H54 (cell line): ENCODE results near the gene INSIG1.

Experiments used
- DNase-seq: peaks from one replicate; pipeline ENCODE4 v3.0.0; 2011; ENCODE audit warnings: low spot score, mixed read lengths; ENCODE audit not compliant: insufficient read length
- FAIRE-seq: peaks from 3 replicates; lab custom pipeline; 2011; peaks lifted over from hg19 to GRCh38; lab: Jason Lieb, UNC
- POLR2A ChIP-seq: IDR thresholded peaks from 2 replicates; pipeline ENCODE4 v1.6.1; 2011; ENCODE audit warnings: low read depth, mild to moderate bottlenecking, low read length

INSIG1 gene

GRCh38 chr7:155259866-155260497 lies 37.7 kb upstream of the INSIG1 start:
- FAIRE-seq (no peak), DNase-seq (no peak)
- TF ChIP-seq POLR2A, result no peak

DNA sequence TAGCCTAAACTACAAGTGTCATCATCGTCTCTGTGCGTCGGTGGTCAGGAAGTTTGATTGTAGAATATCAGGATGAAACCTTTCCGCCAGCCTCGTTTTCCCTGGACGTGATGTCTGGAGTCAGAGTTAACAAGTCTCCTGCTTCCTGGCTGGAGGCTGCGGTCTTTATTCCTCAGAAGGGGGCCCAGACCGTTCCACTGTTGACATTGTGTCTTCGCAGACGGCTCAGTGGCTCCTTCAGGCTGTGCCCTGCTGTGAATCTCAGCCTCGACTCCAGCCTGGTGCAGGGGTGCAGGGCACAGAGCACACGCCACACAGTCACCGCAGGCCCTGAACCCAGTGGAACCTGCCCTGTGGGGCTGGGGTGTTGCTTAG lies 37.2 kb upstream of the INSIG1 start:
- no peak for FAIRE-seq
- no peak for TF ChIP-seq POLR2A
- DNase-seq, result no peak

DNA sequence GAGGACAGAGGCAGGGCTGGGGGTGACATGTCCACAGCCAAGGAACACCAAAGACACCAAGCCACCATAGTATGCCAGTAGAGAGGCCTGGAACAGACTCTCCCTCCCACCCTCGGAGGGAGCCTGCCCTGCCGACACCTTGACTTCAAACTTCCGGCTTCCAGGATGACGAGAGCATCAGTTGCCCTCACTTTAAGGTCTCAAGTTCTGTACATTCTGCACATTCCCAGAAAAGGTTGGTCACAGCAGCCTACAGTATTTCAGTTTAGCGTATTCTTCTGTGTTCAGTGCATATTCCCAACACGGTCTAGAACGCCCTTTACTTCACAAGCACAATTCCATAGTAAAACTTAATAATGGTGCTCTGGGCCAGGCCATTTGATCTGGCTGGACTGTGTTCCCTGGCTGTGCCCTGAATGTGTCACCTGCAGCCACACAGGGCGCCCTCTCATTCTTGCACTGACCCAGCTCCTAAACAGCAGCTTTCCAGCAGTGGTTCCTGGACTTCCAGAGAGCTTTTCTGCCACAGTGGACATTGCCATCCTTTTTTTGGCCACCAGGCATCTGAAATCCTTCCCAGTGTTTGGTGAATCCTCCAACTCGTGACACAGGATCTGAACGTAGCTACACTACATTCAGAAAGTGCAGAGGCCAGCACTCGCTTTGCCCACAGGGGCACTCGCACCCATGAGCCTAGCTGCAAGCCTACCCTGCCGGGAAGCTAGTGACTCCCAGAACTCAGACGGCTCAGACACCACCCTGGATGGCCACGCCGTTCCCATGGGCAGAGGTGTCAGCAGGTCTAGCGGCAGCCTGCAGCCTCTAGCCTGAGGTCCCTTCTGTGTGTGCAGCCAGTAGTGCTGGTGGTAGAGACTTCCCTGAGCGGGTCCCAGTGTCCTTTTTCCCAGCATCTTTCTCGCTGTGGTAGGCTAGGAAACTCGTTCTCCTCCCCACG lies 36.4 kb upstream of the INSIG1 start:
- no peak for TF ChIP-seq POLR2A
- FAIRE-seq (no peak), DNase-seq (no peak)

DNA sequence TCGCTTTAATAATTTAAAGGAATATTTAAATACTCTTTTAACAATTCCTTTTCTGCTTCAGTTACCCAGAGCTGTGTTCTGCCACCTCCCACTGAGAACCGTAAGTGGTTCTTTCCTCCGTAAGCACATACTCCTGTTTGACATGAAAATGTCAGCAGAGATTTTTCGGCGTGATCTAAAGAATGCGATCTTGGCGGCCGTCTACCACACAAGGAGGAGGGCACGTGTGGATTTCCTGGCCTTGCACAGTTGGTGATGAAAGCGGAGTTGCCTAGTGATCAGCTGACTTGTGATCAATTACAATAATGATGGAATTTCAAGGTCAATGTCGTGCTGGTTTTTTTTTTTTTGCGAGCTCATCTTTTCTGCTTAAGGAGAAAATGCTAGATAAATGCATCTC lies 35.6 kb upstream of the INSIG1 start:
- no peak for DNase-seq
- FAIRE-seq, result no peak
- TF ChIP-seq POLR2A, result no peak

- DNase-seq, result no peak
- FAIRE-seq, result no peak
- TF ChIP-seq POLR2A, result no peak
These were observed 34.6 kb upstream of the INSIG1 start for GRCh38 chr7:155263051-155263450.

GRCh38 chr7:155263581-155264143 lies 34.0 kb upstream of the INSIG1 start:
- FAIRE-seq (no peak), DNase-seq (no peak)
- no peak for TF ChIP-seq POLR2A

DNA sequence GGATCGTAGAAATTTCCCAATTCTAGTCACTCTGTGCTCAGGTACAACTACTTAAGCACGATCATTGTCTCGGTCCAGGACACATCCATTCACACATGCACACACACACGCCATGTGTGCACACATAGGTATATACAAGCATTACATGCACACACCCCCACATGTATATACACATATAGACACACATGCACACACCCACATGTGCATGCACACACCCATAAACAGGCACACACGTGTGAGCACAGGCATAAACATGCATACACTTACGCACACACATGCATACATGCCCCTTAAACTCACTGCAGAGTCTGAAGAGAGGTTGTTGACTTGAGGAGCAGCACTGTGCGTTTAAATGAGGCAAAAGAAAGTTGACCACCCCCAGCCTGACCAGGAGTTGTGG lies 32.5 kb upstream of the INSIG1 start:
- FAIRE-seq, result no peak
- no peak for TF ChIP-seq POLR2A
- DNase-seq, result no peak

GRCh38 chr7:155265961-155266360 lies 31.7 kb upstream of the INSIG1 start:
- DNase-seq (no peak), FAIRE-seq (no peak)
- TF ChIP-seq POLR2A, result no peak

GRCh38 chr7:155266440-155266839 lies 31.2 kb upstream of the INSIG1 start:
- DNase-seq, result no peak
- no peak for TF ChIP-seq POLR2A
- FAIRE-seq, result no peak

GRCh38 chr7:155267023-155267422 lies 30.7 kb upstream of the INSIG1 start:
- no peak for FAIRE-seq
- TF ChIP-seq POLR2A, result no peak

DNA sequence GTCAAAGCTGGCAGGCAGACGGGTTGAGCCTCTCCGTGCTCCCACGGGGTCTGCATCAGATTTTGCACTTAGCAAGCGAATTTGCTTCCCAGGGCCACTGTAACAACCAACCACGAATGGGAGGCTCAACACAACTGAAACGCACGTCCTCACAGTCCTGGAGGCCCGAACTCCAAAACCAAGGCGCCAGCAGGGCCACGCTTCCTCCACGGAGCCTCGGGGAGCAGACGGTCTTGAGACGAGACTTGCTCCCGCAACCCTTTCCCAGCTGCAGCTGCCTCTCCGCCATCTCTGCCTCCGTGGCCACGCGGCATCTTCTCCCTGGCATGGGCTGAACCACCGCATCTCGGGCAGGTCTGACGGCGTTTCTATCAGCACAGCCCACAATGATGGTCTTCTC lies 30.2 kb upstream of the INSIG1 start:
- no peak for FAIRE-seq
- TF ChIP-seq POLR2A, result no peak

More at GRCh38 chr7:155267023-155267422, 30.7 kb upstream of the INSIG1 start:
- no peak for DNase-seq

DNA sequence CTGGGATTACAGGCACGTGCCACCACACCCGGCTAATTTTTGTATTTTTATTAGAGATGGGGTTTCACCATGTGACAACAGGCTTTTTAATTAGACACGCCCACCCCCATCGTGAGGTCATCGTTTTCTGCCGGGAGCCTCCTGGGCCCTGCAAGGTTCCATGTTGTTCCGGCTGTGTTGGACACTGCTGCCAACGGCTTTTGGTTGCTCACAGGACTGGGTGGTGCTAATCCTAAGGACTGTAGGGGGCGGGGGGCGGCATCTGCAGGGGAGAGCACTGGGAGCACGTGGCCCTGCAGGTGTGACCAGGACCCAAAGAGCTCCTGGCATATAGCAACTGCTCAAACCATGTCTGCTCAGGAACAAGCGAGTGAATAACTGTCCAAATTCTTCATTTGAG lies 29.5 kb upstream of the INSIG1 start:
- FAIRE-seq, result no peak
- TF ChIP-seq POLR2A, result no peak
- no peak for DNase-seq

More for the DNA sequence above, 30.2 kb upstream of the INSIG1 start:
- no peak for DNase-seq

- TF ChIP-seq POLR2A, result no peak
- no peak for FAIRE-seq
- DNase-seq, result no peak
These were observed 28.6 kb upstream of the INSIG1 start for GRCh38 chr7:155268921-155269650.
